HG03558 (cell line): ENCODE data around the gene OSBPL3.
"Not testable (repeated sequence)": the region's sequence is repeated elsewhere in the genome, so short reads cannot be mapped to it uniquely, and the experiment has no call there.

ENCODE experiments used
- ATAC-seq: cut with Tn5 transposase; IDR thresholded peaks from one replicate; pipeline ENCODE4 v1.9.1; 2021; ENCODE audit warnings: moderate number of reproducible peaks; ENCODE audit not compliant: unreplicated experiment; ENCODE audit errors: extremely low read depth

The OSBPL3 gene

DNA sequence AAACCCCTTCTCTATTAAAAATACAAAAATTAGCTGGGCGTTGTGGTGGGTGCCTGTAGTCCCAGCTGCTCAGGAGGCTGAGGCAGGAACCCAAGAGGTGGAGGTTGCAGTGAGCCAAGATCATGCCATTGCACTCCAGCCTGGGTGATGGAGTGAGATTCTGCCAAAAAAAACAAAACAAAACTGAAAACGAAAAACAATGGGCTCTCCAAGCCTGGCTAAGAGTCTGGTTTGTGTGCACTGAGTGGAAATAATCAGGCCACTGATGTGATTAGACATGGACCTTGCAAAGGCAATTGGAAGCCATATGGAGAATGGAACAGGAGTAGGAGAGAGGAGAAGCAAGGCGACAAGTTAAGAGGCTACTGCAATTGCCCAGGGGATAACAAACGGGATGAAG is 162.6 kb downstream of the OSBPL3 start:
- ATAC-seq: no peak

GRCh38 chr7:24816868-24817267 is 163.1 kb downstream of the OSBPL3 start:
- no peak for ATAC-seq

DNA sequence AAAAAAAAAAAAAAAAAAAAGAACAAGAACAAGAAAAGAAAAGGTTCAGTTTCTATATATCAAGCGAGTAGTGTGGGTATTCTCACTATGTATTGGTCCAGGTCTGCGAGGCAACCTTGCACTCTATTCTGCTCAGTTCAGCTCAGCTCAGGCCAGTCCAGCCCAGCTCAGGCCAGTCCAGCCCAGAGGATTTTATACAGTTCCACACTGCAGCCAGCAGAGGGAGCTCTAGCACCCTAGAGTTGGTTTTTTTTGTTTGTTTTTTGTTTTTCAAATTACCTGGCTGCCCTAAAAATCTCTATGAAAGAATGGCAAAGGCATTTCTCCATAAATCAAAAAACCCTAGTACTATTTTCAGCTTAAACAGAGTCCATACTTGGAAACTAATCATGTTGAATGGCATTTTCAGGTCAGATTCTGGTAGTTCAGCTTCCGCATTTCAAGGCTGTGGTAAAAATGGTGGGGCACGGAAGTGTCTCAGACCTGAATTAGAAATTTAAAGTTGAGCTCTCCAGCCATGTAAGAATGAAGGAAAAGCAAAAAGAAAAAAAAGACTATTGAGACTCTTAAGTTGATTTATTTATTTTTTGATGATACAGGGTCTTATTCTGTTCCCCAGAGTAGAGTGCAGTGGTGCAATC is 167.6 kb downstream of the OSBPL3 start:
- no peak for ATAC-seq

DNA sequence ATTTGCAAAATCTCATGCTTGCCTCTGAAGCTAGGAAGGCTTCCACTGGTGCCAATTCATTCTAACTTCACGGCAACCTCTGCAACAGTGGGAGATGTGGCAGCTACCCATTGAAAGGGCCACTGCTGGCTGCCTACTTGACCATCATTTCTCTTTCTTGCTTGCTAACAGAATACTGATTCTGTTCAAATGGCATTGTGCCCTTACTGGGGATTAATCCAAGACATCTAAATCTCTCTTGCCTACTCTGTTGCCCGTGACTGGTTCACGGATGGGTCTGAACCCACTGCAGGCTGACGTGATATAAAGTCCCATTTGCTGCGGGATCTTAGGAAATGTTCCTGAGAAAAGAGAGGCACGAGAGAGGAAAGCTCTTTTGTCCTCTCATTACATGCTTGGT is 171.5 kb downstream of the OSBPL3 start:
- ATAC-seq: no peak

DNA sequence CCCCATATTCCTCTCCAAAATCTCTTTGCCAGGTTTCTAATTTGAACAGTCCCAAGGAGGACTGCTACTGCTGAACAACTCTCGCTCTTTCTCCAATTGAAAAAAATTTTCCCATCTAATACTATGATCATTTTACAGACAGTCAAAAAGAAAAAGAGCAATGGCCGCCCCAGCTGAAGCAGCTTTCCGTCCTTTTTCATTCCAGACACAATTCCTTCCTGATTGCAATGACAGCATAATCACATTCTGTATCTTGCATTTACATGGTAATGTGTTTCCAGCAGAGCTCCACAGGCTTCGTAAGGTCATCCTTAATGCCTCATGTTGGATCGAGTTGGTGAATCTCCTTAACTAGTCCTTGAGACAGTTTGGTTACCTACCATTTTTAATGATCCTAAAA is 177.7 kb downstream of the OSBPL3 start:
- no peak for ATAC-seq

GRCh38 chr7:24801883-24802282 is 178.1 kb downstream of the OSBPL3 start:
- no peak for ATAC-seq

DNA sequence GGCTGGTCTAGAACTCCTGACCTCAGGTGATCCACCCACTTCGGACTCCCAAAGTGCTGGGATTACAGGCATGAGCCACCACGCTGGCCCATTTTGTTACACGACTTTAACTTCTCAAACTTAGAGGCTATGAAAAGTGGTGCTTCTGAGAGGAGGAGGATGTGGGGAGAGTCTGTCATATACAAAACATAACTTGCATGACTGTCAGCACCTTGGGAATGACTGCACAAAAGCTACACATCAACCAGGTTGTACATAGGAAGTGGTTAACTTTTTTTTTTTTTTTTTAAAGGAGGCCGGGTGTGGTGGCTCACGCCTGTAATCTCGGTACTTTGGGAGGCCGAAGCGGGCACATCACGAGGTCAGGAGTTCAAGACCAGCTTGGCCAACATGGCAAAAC is 179.3 kb downstream of the OSBPL3 start:
- ATAC-seq: no peak

- ATAC-seq: no peak
Measured at GRCh38 chr7:24800073-24800472, 179.9 kb downstream of the OSBPL3 start.

- ATAC-seq: no peak
Measured at GRCh38 chr7:24799506-24799905, 180.5 kb downstream of the OSBPL3 start.

GRCh38 chr7:24798261-24798660 is 181.7 kb downstream of the OSBPL3 start:
- ATAC-seq: no peak

DNA sequence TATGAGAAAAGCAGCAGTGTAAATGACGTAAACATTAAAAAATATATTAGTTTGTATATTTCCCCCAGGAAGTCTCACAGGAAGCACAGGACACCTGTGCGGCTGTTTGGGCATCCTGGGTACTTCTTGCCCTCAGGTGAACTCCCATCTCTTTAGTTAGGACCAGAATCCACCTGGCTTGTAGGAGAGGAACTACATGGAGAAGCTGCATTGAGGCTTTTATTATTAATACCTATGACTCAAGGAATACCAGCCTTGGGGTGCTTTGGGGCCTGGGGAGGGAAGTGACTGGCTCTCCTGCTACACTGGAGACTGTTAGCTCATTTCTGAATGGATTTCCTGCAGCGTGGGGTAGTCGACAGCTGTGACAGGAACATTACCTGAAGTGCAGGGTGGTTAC is 182.7 kb downstream of the OSBPL3 start:
- no peak for ATAC-seq

- no peak for ATAC-seq
Measured at GRCh38 chr7:24795407-24795767, 184.6 kb downstream of the OSBPL3 start.

DNA sequence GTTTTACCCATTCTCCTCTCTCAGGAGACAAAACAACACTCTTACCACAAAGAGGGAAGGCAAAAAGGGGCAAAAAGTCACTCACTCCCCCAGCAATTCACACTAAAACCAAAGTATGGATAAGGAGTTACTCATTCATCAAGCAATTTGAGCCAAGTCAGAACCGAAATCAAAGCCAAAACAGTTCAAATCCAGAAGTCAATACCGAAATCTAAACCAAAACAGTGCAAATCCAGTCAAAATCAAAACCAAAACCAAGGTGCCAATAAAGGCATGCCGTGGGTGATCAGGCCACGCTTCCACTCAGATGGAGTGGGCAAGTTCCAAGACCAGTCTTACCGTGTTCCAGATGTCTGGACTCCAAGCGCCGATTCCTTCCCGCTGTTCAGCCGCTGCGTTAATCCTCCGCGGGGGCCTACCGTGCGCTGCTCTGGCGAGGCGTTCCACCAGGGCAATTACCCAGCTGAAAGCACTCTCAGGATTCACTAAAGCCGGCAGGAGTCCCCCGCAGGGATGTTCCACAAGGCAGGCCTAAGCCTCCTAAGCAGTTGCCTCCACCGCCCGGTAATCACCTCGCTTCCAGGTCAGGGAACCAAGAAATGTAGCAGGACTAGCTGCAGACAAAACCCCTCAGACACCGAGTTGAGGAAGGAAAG is 185.1 kb downstream of the OSBPL3 start:
- not testable (repeated sequence) for ATAC-seq

GRCh38 chr7:24793982-24794648 is 185.9 kb downstream of the OSBPL3 start:
- no peak for ATAC-seq

GRCh38 chr7:24788961-24789576 is 190.9 kb downstream of the OSBPL3 start:
- no peak for ATAC-seq

- ATAC-seq: no peak
Measured at GRCh38 chr7:24788075-24788474, 191.9 kb downstream of the OSBPL3 start.

DNA sequence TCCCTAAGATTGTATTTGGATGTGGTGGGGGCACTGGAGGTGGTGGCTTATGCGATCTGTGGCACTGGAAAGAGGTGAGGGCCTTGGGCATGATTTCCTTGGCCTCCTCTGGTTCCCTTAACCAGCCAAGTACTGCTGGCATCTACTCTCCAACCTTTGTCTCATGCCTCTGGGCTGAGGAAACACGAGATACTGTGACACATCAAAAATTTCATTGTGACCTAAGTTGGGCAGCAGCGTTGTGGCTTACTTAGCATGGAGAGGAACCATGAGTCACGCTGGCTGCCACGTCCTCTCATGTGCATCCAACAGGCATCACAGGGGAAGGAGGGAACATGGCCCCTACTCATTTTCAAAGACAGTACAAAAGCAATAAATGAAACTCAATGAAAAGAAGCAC is 193.0 kb downstream of the OSBPL3 start:
- ATAC-seq: peak; percentile 59

GRCh38 chr7:24786306-24786705 is 193.7 kb downstream of the OSBPL3 start:
- ATAC-seq: no peak

DNA sequence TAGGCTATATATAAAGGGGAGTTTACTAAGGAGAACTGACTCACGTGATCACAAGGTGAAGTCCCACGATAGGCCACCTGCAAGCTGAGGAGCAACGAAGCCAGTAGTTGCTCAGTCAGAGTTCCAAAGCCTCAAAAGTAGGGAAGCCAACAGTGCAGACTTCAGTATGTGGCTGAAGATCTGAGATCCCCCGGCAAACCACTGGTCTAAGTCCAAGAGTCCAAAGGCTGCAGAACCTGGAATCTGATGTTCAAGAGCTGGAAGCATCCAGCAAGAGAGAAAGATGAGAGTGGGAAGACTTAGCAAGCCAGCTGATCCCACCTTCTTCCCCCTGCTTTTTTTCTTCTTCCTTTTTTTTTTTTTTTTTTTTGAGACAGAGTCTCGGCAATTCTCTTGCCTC is 195.7 kb downstream of the OSBPL3 start:
- no peak for ATAC-seq

DNA sequence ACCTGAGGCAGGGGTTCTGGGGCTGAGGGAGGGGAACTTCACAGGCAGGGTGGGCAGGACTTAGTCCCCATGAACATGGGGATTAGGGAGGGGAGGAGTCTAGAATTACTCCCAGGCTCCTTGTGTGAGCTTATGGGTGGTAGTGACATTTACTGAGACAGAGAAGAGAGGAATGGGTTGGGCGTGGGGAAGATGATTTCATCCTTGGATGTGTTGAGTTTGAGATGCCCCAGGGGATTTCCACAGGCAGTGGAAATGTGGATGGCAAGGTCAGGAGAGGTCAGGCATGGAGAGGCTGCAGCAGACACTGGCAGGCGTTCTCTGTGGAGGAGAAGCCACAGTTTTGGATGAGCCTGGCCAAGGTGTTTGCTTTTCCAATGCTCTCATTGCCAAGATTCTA is 196.3 kb downstream of the OSBPL3 start:
- ATAC-seq: no peak

GRCh38 chr7:24781106-24781505 is 198.9 kb downstream of the OSBPL3 start:
- ATAC-seq: no peak
